ENCODE data around the gene MPIG6B. TPM values are rescaled to one million over a fixed set of nuclear protein-coding genes. Genes with fewer than 3 reads are reported as not detected.

MPIG6B gene
- total and polyA plus RNA-seq, 8 donors: 0.05 to 0.06 TPM; not detected in 6

DNA sequence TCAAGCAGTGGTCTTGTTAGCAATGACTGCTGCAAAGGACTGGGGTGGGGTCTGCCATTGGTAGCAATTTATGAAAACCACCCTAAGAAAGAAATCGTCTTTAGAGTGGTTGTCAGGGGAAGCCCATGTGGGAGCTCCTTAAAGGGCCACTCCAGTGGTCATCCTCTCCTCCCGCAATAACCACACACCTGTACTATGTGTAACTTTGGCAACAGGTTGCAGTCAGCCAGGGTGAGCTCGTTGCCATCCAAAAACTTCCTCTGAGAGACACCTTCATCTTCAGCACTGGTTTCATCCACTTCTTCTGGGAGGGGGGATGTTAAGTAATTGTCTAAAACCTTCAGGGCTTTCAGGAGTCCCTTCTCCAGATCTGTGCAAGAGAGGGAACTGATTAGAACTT lies 8.9 kb downstream of the MPIG6B start:
- no peaks in the 10 kb centered on the region for H3K27me3 ChIP-seq
- no peaks in the 10 kb centered on the region for H3K9me3 ChIP-seq
- no peak overlapping the region for H3K27ac ChIP-seq
- no peak for ATAC-seq
- DNase-seq: no peak
- H3K36me3 ChIP-seq: peaks cover 0 to 21% (median 17%) of the 10 kb centered on the region in 3 donors
- 60 to 66% methylated on average over 3 of the region's 3 CpGs for WGBS, 2 donors
- intact Hi-C loops (cut with DNase I): no loop called here
- peaks cover 4 to 9% (median 5%) of the 10 kb centered on the region in 3 donors for H3K4me1 ChIP-seq
- H3K4me3 ChIP-seq: no peak overlapping the region
- TF ChIP-seq, protein P1, sequence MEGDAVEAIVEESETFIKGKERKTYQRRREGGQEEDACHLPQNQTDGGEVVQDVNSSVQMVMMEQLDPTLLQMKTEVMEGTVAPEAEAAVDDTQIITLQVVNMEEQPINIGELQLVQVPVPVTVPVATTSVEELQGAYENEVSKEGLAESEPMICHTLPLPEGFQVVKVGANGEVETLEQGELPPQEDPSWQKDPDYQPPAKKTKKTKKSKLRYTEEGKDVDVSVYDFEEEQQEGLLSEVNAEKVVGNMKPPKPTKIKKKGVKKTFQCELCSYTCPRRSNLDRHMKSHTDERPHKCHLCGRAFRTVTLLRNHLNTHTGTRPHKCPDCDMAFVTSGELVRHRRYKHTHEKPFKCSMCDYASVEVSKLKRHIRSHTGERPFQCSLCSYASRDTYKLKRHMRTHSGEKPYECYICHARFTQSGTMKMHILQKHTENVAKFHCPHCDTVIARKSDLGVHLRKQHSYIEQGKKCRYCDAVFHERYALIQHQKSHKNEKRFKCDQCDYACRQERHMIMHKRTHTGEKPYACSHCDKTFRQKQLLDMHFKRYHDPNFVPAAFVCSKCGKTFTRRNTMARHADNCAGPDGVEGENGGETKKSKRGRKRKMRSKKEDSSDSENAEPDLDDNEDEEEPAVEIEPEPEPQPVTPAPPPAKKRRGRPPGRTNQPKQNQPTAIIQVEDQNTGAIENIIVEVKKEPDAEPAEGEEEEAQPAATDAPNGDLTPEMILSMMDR (IDR thresholded peaks at IDR 0.05): no peak
- no peak for FAIRE-seq

GRCh38 chr6:31733734-31734133 lies 10.6 kb downstream of the MPIG6B start:
- WGBS, 2 donors: 85% methylated on average over 4 of the region's 4 CpGs
- FAIRE-seq: no peak
- ATAC-seq: no peak
- H3K27me3 ChIP-seq: no peaks in the 10 kb centered on the region
- DNase-seq: no peak
- H3K27ac ChIP-seq: no peak overlapping the region
- TF ChIP-seq, protein P1 (IDR thresholded peaks at IDR 0.05): no peak
- peaks cover 21 to 26% (median 21%) of the 10 kb centered on the region in 3 donors for H3K4me1 ChIP-seq
- intact Hi-C loops (cut with DNase I): no loop called here
- H3K4me3 ChIP-seq: no peak overlapping the region
- no peaks in the 10 kb centered on the region for H3K9me3 ChIP-seq
- H3K36me3 ChIP-seq: peaks cover 0 to 21% (median 17%) of the 10 kb centered on the region in 3 donors

DNA sequence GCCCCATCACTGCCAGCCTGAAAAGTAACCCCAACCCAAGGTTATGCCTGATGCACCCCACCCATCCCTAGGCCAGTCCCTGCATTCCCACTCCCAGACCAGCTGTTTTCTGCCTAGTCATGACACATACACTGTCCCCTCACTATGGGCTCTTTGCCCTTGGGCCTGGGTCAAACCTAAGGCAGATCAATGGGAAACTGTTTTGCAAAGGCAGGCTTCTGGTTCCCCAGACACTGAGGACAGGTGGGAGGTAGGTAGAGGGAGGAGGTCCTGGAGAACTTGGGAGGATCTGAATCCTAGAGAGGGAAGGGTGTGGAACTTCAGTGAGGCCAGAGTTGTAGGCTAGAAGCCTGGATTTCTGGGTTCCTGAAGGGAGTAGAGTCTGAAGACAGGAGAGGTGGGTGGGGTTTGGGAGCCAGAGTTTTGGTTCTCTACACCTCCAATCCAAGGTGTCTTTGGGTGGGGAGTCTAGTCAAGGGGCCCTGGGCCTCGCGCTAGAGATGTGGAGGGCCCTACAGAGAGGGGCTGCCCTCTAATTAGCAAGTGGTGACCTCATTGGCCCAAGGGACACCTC lies 11.2 kb downstream of the MPIG6B start:
- H3K36me3 ChIP-seq: peaks cover 0 to 21% (median 17%) of the 10 kb centered on the region in 3 donors
- intact Hi-C loops (cut with DNase I): no loop called here
- H3K4me3 ChIP-seq: peak overlapping the region in 2 of 4 donors; percentile 62 to 69
- ATAC-seq (no peak), FAIRE-seq (no peak), DNase-seq (no peak)
- 56 to 70% methylated on average over 2 of the region's 2 CpGs for WGBS, 2 donors
- H3K4me1 ChIP-seq: peaks cover 22 to 31% (median 26%) of the 10 kb centered on the region in 3 donors
- no peaks in the 10 kb centered on the region for H3K27me3 ChIP-seq
- H3K9me3 ChIP-seq: no peaks in the 10 kb centered on the region
- TF ChIP-seq, protein P1 (IDR thresholded peaks at IDR 0.05): no peak
- H3K27ac ChIP-seq: peak overlapping the region in 2 of 4 donors; percentile 71 to 89

DNA sequence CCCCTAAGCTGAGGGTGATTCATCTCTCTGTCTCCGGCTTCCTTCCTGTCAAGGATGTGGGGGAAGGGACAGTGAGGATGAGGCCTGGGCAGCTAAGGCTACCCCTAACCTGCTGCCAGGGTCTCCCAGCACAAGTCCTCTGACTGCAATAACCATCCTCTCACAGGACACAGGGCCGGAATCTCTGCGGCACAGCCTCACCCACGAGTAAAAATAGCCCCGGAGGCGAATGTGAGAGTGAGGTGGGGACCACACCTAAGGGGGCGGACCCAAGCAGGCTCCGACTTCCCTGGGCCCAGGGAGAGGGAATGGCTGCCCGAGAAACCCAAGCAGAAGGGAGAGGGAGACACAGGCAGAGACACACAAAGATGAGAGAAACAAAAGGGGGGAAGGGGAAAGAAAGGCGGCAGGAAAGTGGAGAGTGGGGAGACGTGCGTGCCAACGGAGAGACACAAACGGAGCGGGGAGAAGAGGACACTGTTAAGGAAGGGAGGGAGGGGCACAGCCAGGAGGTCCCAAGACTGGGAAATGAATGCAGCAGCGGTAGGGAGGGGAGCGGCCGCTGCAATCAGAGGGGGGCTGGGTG lies 11.7 kb downstream of the MPIG6B start:
- WGBS, 2 donors: 24 to 28% methylated on average over 17 to 18 of the region's 18 CpGs
- FAIRE-seq: no peak
- H3K9me3 ChIP-seq: no peaks in the 10 kb centered on the region

More for the DNA sequence above, 11.7 kb downstream of the MPIG6B start:
- no peaks in the 10 kb centered on the region for H3K27me3 ChIP-seq
- H3K27ac ChIP-seq: peak overlapping the region in 3 of 4 donors; percentile 33 to 89 (median 71)
- peak overlapping the region; percentile 16 to 69 (median 39) for H3K4me3 ChIP-seq
- intact Hi-C loops (cut with DNase I): no loop called here
- peak in 1 of 4 donors; percentile 6 for ATAC-seq
- peaks cover 22 to 33% (median 26%) of the 10 kb centered on the region in 3 donors for H3K4me1 ChIP-seq
- DNase-seq: no peak
- TF ChIP-seq, protein P1 (IDR thresholded peaks at IDR 0.05): no peak
- peaks cover 0 to 21% (median 17%) of the 10 kb centered on the region in 3 donors for H3K36me3 ChIP-seq
